ENCODE measurements around the gene MPP1.

DNA sequence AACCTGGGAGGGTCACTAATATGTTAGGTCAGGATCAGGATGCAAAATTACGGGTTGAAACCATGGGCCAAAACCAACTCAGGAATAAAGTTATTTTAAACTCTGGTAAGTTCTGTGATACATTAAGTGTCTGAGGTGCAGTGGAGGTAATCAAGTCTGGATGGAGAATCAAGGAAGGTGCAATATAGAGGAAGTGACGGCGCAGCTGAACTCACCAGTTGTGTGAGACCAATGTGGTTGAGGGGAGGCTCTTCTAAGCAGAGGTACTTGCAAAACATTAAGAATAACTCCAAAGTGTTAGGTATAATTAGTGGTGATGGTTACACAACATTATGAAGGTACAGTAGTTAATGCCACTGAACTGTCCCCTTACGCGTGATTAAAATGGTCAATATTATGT, 74.1 kb downstream of the MPP1 start:
- no peak for TF ChIP-seq CTCF (IDR thresholded peaks at IDR 0.05)
- TF ChIP-seq POLR2A (IDR thresholded peaks at IDR 0.05): no peak
